Activated CD8-positive, alpha-beta T cell treated with anti-CD3 and anti-CD28 coated beads for 36 hours (primary cell): ENCODE results near the gene BPNT1. TPM values are rescaled to one million over a fixed set of nuclear protein-coding genes. Genes with fewer than 3 reads are reported as not detected.

ENCODE experiments used
- ATAC-seq: fragments of 200-7000 bp; cut with Tn5 transposase; one replicate; pipeline ENCODE4 v1.10.0; 2021; ENCODE audit warnings: mild to moderate bottlenecking, moderate library complexity
- CTCF ChIA-PET: fragments of 350-600 bp; sonication (Branson Sonifier 250); formaldehyde crosslinking; loops from one replicate; lab custom pipeline; 2021; ENCODE audit warnings: antibody characterized with exemption; lab: Charles Lee
- POLR2A ChIA-PET: fragments of 350-600 bp; sonication (Branson Sonifier 250); formaldehyde crosslinking; loops from one replicate; lab custom pipeline; 2021; ENCODE audit warnings: antibody characterized with exemption; lab: Charles Lee
- DNase-seq: peaks from one replicate; pipeline ENCODE4 v3.0.0-alpha.2; 2020
- H3K27ac Mint-ChIP-seq: one replicate; pipeline ENCODE4 v1.8.0; 2021; ENCODE audit warnings: mild to moderate bottlenecking, mixed read lengths
- H3K27me3 Mint-ChIP-seq: one replicate; pipeline ENCODE4 v1.8.0; 2021; ENCODE audit warnings: mixed read lengths
- H3K36me3 Mint-ChIP-seq: one replicate; pipeline ENCODE4 v1.8.0; 2021; ENCODE audit warnings: low read depth, mixed read lengths
- H3K4me1 Mint-ChIP-seq: one replicate; pipeline ENCODE4 v1.8.0; 2021; ENCODE audit warnings: low read depth, mixed read lengths
- H3K4me3 Mint-ChIP-seq: one replicate; pipeline ENCODE4 v1.8.0; 2021; ENCODE audit warnings: mild to moderate bottlenecking, moderate library complexity, mixed read lengths
- H3K9me3 Mint-ChIP-seq: one replicate; pipeline ENCODE4 v1.8.0; 2021; ENCODE audit warnings: mixed read lengths
- CTCF ChIP-seq: fragments of 200-600 bp; IDR thresholded peaks from one replicate; pipeline ENCODE4 v1.8.0; 2022; ENCODE audit warnings: antibody characterized with exemption, mild to moderate bottlenecking
- intact Hi-C: fragments of 100-400 bp; cut with micrococcal nuclease; formaldehyde crosslinking; loops from one replicate; pipeline ENCODE4 v1.10.0; 2022
- microRNA-seq: library from miRNA; unstranded; fragments of <30 nt; microRNA quantifications from one replicate; pipeline ENCODE4 v1.2.0, GENCODE V29; 2022; ENCODE audit warnings: borderline microRNAs expressed, borderline replicate concordance
- total RNA-seq, 2 experiments: library from RNA; stranded (reverse); gene quantifications; one replicate each; pipeline ENCODE4 v1.2.3, GENCODE V29; 2021

The BPNT1 gene
- total RNA-seq, 2 experiments from 2014 or later = 19.6 to 25.3 TPM

GRCh38 chr1:220012259-220012658 lies 77.3 kb downstream of the BPNT1 start:
- peaks cover 50% of the 10 kb centered on the region for H3K36me3 Mint-ChIP-seq
- CTCF ChIA-PET = interaction anchor here (0.8 to 1.8 kb wide), 9 partner anchors 9 to 105 kb away, joined by 3 to 6 read pairs (median 4); partner anchors contain the start of gene BPNT1

GRCh38 chr1:220011620-220012019 lies 78.0 kb downstream of the BPNT1 start:
- Mint-ChIP-seq H3K36me3 (peaks cover 53% of the 10 kb centered on the region), H3K9me3 (no peaks in the 10 kb centered on the region), H3K4me3 (no peak overlapping the region), H3K4me1 (peaks cover 21% of the 10 kb centered on the region), H3K27ac (no peak overlapping the region), H3K27me3 (no peaks in the 10 kb centered on the region)
- ATAC-seq = no peak
- DNase-seq = no peak
- POLR2A ChIA-PET = interaction anchor here (1.6 kb wide), 1 partner anchor 32 kb away, joined by 3 read pairs; no protein-coding TSS in a partner anchor
- intact Hi-C loops = no loop called here
- CTCF ChIA-PET = interaction anchor here (0.8 to 1.8 kb wide), 7 partner anchors 12 to 106 kb away, joined by 3 to 6 read pairs (median 4); no protein-coding TSS in a partner anchor
- TF ChIP-seq CTCF = no peak

More at GRCh38 chr1:220012259-220012658, 77.3 kb downstream of the BPNT1 start:
- no peaks in the 10 kb centered on the region for H3K9me3 Mint-ChIP-seq
- peaks cover 21% of the 10 kb centered on the region for H3K4me1 Mint-ChIP-seq
- H3K27me3 Mint-ChIP-seq = no peaks in the 10 kb centered on the region
- H3K4me3 Mint-ChIP-seq = no peak overlapping the region
- POLR2A ChIA-PET = interaction anchor here (1.6 kb wide), 1 partner anchor 31 kb away, joined by 3 read pairs; no protein-coding TSS in a partner anchor
- intact Hi-C loops = no loop called here
- DNase-seq (no peak), ATAC-seq (no peak)
- TF ChIP-seq CTCF = no peak
- no peak overlapping the region for H3K27ac Mint-ChIP-seq

Small RNA genes within 50 kb of the gene (microRNA-seq; reads per million reads assigned to microRNA genes)
- 0.91 reads per million for gene MIR194-1
- not detected for gene MIR215

Other genes with a start within 250 kb of the BPNT1 start
- not detected for gene SLC30A10, start 161.2 kb downstream of the BPNT1 start, total RNA-seq
- 100 to 1,000 TPM; 200 to 210 TPM for gene EPRS1, start 43.3 kb downstream of the BPNT1 start, total RNA-seq
- gene IARS2, start 4.3 kb upstream of the BPNT1 start, total RNA-seq = 10 to 100 TPM; 75.0 to 75.2 TPM
- 10 to 100 TPM; 50.6 to 53.5 TPM for gene RAB3GAP2, start 182.7 kb upstream of the BPNT1 start, total RNA-seq